Measurements from ENCODE around the gene RBM4.

The RBM4 gene

GRCh38 chr11:66686801-66687750 lies 48.6 kb downstream of the RBM4 start:
- peak overlapping the region; percentile 95 for H3K27ac ChIP-seq
- peak; percentile 79 for DNase-seq (ENCODE audit: low read depth, low spot score)

GRCh38 chr11:66687831-66688281 lies 49.4 kb downstream of the RBM4 start:
- no peak for DNase-seq (ENCODE audit: low read depth, low spot score)
- H3K27ac ChIP-seq, result no peak overlapping the region

DNA sequence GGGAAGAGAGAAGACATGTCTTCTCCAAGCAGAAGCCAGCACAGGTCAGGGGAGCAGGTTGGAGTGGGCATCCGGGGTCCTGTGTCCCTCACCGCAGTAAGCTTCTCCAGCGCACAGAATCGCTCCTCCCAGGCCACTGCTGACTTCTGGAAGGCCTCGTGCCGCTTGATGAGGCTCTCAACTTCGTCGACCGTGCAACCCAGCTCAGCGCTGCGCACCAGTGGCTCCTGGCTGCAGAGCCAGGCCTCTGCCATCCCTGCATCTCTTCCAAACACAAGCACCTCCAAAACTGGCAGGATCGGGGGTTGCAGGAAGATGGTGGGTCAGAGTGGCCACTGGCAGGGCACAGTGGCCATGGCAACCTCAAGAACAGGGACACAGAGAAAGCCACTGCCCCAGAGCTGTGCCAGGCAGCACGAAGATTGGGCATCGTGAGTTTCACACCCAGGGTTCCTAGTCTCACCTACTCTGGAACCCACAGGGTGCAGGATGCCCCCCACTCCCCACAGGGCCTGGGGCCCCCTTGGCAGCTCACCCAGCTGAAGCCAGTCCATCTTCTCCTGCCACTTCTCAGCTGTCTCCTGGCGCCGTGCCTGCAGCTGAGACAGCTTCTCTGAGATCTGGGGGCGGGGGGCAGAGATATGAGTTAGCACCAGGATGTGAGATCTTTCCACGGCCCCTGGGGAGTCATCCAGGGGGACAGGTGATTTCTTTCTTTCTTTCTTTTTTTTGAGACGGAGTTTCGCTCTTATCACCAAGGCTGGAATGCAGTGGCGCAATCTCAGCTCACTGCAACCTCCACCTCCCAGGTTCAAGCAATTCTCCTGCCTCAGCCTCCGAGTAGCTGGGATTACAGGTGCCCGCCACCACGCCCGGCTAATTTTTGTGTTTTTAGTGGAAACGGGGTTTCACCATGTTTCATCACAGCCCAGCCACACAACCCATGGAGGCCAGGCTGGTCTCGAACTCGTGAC lies 50.3 kb downstream of the RBM4 start:
- no peak for DNase-seq (ENCODE audit: low read depth, low spot score)
- H3K27ac ChIP-seq, result no peak overlapping the region

DNA sequence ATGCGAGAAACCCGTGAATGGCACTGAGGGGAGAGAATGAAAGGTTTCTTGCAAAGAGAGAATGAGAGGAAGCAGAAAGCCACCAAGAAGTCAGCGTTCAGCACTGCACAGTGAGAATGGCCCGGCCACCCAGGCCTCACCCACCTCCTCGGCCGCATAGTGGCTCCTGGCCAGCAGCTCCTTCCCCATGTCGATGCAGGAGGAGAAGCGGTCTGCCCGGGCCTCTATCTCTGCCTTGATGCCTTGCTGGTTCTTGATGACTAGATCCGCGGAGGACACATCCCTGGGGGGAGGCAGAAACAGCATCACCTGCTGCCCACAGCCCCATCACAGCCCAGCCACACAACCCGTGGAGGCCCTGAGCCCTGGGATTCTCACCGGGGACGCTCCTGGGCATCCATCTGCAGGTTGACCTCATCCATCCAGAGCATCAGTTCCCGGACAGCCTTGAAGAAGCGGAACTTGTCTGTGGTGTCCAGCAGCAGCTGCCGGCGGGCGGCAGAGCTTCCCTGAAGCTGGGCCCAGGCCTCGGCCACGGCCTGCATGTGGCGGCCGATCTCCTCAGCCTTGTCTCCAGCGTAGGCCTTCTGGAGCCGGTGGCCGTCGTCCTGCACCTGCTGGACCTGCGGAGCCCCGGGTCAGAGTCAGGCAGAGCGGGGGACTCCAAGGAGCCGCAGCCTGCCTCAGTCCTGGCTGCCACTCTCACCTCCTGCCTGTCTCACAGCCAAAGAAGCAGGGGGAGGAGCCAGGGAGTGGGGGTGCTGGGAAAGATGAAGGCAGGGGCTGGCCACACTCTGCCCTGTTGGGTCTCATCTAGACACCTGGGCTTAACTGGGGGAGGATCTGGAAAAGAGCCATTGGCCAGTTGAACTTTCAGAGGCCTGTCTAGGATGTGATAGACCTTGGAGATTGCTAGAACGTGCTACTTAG lies 51.4 kb downstream of the RBM4 start:
- no peak for DNase-seq (ENCODE audit: low read depth, low spot score)
- H3K27ac ChIP-seq, result no peak overlapping the region

DNA sequence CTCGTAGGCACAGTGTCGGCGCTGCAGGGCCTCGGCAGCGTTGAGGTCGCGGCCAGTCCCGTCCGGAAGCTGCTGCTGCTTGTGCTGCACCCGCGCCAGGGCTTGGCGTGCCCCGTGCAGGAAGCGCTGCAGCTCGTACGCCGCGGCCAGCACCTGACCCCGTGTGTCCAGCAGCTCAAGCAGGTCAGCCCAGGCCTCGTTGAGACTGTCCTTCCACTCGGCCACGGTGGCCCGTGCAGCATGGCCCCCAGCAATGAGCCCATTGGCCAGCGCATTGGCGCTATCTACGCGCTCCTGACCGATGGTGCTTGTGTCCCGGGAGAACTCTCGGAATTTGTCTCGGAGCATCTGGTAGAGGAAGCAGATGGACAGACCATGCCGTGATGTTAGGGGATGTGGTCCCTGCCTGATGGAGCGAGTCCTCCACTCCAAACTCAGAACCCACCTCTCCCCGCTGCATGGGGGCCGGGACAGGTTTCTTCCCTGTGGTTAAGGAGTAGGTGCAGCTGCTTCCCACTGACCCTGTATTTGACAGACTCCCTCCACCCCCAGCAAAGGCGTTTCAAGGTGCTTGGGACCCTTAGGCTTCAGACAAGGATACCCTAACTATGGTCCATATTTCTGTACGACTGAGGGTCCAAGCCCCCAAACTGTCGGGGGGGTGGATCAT lies 52.9 kb downstream of the RBM4 start:
- no peak overlapping the region for H3K27ac ChIP-seq
- no peak for DNase-seq (ENCODE audit: low read depth, low spot score)

GRCh38 chr11:66692446-66692845 lies 53.9 kb downstream of the RBM4 start:
- H3K27ac ChIP-seq, result no peak overlapping the region
- no peak for DNase-seq (ENCODE audit: low read depth, low spot score)

GRCh38 chr11:66692871-66693331 lies 54.4 kb downstream of the RBM4 start:
- no peak for DNase-seq (ENCODE audit: low read depth, low spot score)
- H3K27ac ChIP-seq, result no peak overlapping the region

DNA sequence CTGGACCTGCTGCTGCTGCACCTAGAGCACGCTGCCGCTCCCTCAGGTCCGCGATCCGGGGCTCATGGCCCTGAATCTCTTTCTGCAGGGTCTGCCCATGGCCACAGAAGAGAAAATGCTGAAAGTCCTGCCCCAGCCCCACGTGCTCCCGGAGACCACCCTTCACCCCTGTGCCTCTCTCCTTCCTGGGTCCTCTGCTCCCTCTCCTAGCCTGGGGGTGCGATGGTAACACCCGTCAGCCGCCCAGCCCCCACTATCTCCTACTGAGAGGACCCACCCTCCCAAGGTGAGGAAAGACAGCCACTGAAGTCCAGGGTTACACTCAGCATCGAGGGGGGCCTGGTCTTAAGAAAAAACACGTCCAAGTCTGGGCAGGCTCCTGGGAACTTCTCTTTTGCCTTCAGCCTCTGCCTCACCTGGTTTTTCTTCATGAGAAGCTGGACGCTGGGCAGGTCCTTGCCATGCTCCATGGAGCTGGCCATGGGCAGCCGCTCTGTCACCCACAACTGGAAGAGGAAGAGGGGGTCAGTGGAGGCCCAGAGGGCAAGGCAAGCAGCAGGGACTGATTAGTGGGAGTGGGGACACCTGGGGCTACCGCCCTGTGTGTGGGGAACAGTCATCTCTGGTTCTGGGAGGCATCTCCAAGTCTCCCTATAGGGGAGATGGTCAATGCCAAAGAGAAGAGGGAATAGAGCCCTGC lies 55.0 kb downstream of the RBM4 start:
- no peak overlapping the region for H3K27ac ChIP-seq
- no peak for DNase-seq (ENCODE audit: low read depth, low spot score)

GRCh38 chr11:66694056-66694410 lies 55.5 kb downstream of the RBM4 start:
- no peak for DNase-seq (ENCODE audit: low read depth, low spot score)
- H3K27ac ChIP-seq, result no peak overlapping the region

DNA sequence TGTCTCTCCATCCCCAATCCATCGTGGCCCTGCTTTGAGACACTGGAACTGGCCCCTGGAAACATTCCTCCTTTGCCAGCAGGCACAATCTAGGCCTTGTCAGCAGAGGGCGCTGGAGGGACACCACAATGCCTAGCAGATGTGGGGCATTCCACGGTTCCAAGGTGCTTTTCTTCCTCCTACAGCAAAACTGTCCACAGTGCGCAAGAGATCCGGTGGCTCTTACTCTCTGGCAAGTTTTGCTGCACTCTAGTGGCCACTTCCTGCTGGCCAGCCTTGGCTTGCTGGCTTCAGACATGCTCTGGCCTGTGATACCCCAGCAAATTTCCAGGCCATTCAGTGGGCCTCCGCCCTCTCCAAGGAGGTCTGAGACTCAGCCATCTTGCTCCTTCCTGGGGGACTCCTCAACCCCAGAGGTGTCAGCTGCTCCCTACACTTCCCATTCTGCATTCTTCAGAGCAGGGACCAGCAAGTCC lies 56.3 kb downstream of the RBM4 start:
- peak; percentile 86 for DNase-seq (ENCODE audit: low read depth, low spot score)
- H3K27ac ChIP-seq, result peak overlapping the region; percentile 48
